ENCODE data around the gene ATP6V1G2. TPM values are rescaled to one million over a fixed set of nuclear protein-coding genes. Genes with fewer than 3 reads are reported as not detected.

The ATP6V1G2 gene
- total RNA-seq, 1 experiment from 2014 or later: 0.13 TPM

GRCh38 chr6:31579546-31580437, 33.4 kb upstream of the ATP6V1G2 start:
- no peaks in the 10 kb centered on the region for H3K9me3 ChIP-seq (replicated peaks)
- peaks cover 8% of the 10 kb centered on the region for H3K4me1 ChIP-seq (replicated peaks)

GRCh38 chr6:31579119-31579505, 32.7 kb upstream of the ATP6V1G2 start:
- no peak overlapping the region for H3K4me3 ChIP-seq
- H3K27ac ChIP-seq: no peak overlapping the region
- no peaks in the 10 kb centered on the region for H3K27me3 ChIP-seq (replicated peaks)
- no peaks in the 10 kb centered on the region for H3K9me3 ChIP-seq (replicated peaks)
- peaks cover 8% of the 10 kb centered on the region for H3K4me1 ChIP-seq (replicated peaks)
- no peaks in the 10 kb centered on the region for H3K36me3 ChIP-seq
- no peak for DNase-seq (ENCODE audit: low read depth in 1 of 2, low spot score in 2 of 2)

More at GRCh38 chr6:31579546-31580437, 33.4 kb upstream of the ATP6V1G2 start:
- H3K36me3 ChIP-seq: no peaks in the 10 kb centered on the region
- no peak overlapping the region for H3K4me3 ChIP-seq
- H3K27ac ChIP-seq: no peak overlapping the region
- no peak for DNase-seq (ENCODE audit: low read depth in 1 of 2, low spot score in 2 of 2)
- H3K27me3 ChIP-seq (replicated peaks): no peaks in the 10 kb centered on the region

GRCh38 chr6:31578184-31579118, 32.0 kb upstream of the ATP6V1G2 start:
- Histone ChIP-seq H3K36me3 (no peaks in the 10 kb centered on the region), H3K27ac (no peak overlapping the region), H3K4me1 (replicated peaks) (peaks cover 8% of the 10 kb centered on the region), H3K27me3 (replicated peaks) (no peaks in the 10 kb centered on the region), H3K4me3 (no peak overlapping the region), H3K9me3 (replicated peaks) (no peaks in the 10 kb centered on the region)
- no peak for DNase-seq (ENCODE audit: low read depth in 1 of 2, low spot score in 2 of 2)

GRCh38 chr6:31577579-31577966, 31.2 kb upstream of the ATP6V1G2 start:
- H3K4me1 ChIP-seq (replicated peaks): peaks cover 8% of the 10 kb centered on the region
- no peaks in the 10 kb centered on the region for H3K27me3 ChIP-seq (replicated peaks)
- no peaks in the 10 kb centered on the region for H3K36me3 ChIP-seq
- no peak for DNase-seq (ENCODE audit: low read depth in 1 of 2, low spot score in 2 of 2)
- H3K4me3 ChIP-seq: no peak overlapping the region
- no peak overlapping the region for H3K27ac ChIP-seq
- no peaks in the 10 kb centered on the region for H3K9me3 ChIP-seq (replicated peaks)

- DNase-seq (ENCODE audit: low read depth in 1 of 2, low spot score in 2 of 2): no peak
- Histone ChIP-seq H3K36me3 (no peaks in the 10 kb centered on the region), H3K9me3 (replicated peaks) (no peaks in the 10 kb centered on the region), H3K27me3 (replicated peaks) (no peaks in the 10 kb centered on the region), H3K4me1 (replicated peaks) (peaks cover 8% of the 10 kb centered on the region), H3K4me3 (no peak overlapping the region), H3K27ac (no peak overlapping the region)
Observed at GRCh38 chr6:31576897-31577578, 30.6 kb upstream of the ATP6V1G2 start.

GRCh38 chr6:31575952-31576685, 29.7 kb upstream of the ATP6V1G2 start:
- Histone ChIP-seq H3K36me3 (no peaks in the 10 kb centered on the region), H3K4me3 (no peak overlapping the region), H3K27me3 (replicated peaks) (no peaks in the 10 kb centered on the region), H3K4me1 (replicated peaks) (peaks cover 3% of the 10 kb centered on the region; the same call in 1 of the 2 replicates), H3K27ac (no peak overlapping the region), H3K9me3 (replicated peaks) (no peaks in the 10 kb centered on the region)
- DNase-seq (ENCODE audit: low read depth in 1 of 2, low spot score in 2 of 2): no peak

- no peaks in the 10 kb centered on the region for H3K9me3 ChIP-seq (replicated peaks)
- H3K36me3 ChIP-seq: no peaks in the 10 kb centered on the region
- no peak for DNase-seq (ENCODE audit: low read depth in 1 of 2, low spot score in 2 of 2)
- no peak within 1 kb of the TSS for H3K4me3 ChIP-seq
- H3K4me1 ChIP-seq (replicated peaks): no peaks in the 10 kb centered on the region
- H3K27me3 ChIP-seq (replicated peaks): no peaks in the 10 kb centered on the region
- no peak within 1 kb of the TSS for H3K27ac ChIP-seq
Observed at GRCh38 chr6:31575335-31575901, 29.0 kb upstream of the ATP6V1G2 start, which contains the start of gene TNF. TNF (plus strand) TSS chr6:31575565; CDS start chr6:31575742, 177 bp downstream.

GRCh38 chr6:31574106-31575061, 28.0 kb upstream of the ATP6V1G2 start:
- H3K36me3 ChIP-seq: no peaks in the 10 kb centered on the region
- no peak overlapping the region for H3K4me3 ChIP-seq
- no peak for DNase-seq (ENCODE audit: low read depth in 1 of 2, low spot score in 2 of 2)
- H3K27ac ChIP-seq: no peak overlapping the region
- no peaks in the 10 kb centered on the region for H3K27me3 ChIP-seq (replicated peaks)
- no peaks in the 10 kb centered on the region for H3K4me1 ChIP-seq (replicated peaks)
- no peaks in the 10 kb centered on the region for H3K9me3 ChIP-seq (replicated peaks)

- Histone ChIP-seq H3K36me3 (no peaks in the 10 kb centered on the region), H3K9me3 (replicated peaks) (no peaks in the 10 kb centered on the region), H3K27ac (no peak overlapping the region), H3K27me3 (replicated peaks) (no peaks in the 10 kb centered on the region), H3K4me3 (no peak overlapping the region), H3K4me1 (replicated peaks) (no peaks in the 10 kb centered on the region)
- no peak for DNase-seq (ENCODE audit: low read depth in 1 of 2, low spot score in 2 of 2)
Observed at GRCh38 chr6:31573239-31574105, 27.1 kb upstream of the ATP6V1G2 start.

GRCh38 chr6:31572041-31572911, 25.9 kb upstream of the ATP6V1G2 start, which contains the start of gene LTA:
LTA (plus strand) TSS chr6:31572289; CDS start chr6:31572743, 454 bp downstream.
- no peak for DNase-seq (ENCODE audit: low read depth in 1 of 2, low spot score in 2 of 2)
- no peaks in the 10 kb centered on the region for H3K27me3 ChIP-seq (replicated peaks)
- H3K4me1 ChIP-seq (replicated peaks): no peaks in the 10 kb centered on the region
- H3K9me3 ChIP-seq (replicated peaks): no peaks in the 10 kb centered on the region
- no peaks in the 10 kb centered on the region for H3K36me3 ChIP-seq
- no peak within 1 kb of the TSS for H3K27ac ChIP-seq
- no peak within 1 kb of the TSS for H3K4me3 ChIP-seq

All from SJSA1 (cell line).